HepG2 (cell line): ENCODE data around the gene NTSR2. TPM values are rescaled to one million over a fixed set of nuclear protein-coding genes. Genes with fewer than 3 reads are reported as not detected.

Experiments
- AHDC1 ChIP-seq: sonication (generic); formaldehyde crosslinking; IDR thresholded peaks from 2 replicates; pipeline ENCODE4 v1.5.1; 2020; ENCODE audit warnings: mild to moderate bottlenecking, missing genetic modification reagents, borderline replicate concordance
- HOXD1 ChIP-seq: sonication (generic); formaldehyde crosslinking; IDR thresholded peaks from 2 replicates; pipeline ENCODE4 v1.5.0; 2020; ENCODE audit warnings: missing genetic modification reagents
- KDM5A ChIP-seq: fragments of 200-600 bp; sonication (generic); IDR thresholded peaks from 2 replicates; pipeline ENCODE4 v1.7.0; 2018; ENCODE audit warnings: antibody characterized with exemption, mild to moderate bottlenecking, low read length, borderline replicate concordance
- MXD1 ChIP-seq: sonication (generic); formaldehyde crosslinking; IDR thresholded peaks from 2 replicates; pipeline ENCODE4 v1.4.0; 2020; ENCODE audit warnings: mild to moderate bottlenecking, missing genetic modification reagents
- PAWR ChIP-seq: sonication (generic); formaldehyde crosslinking; IDR thresholded peaks from 2 replicates; pipeline ENCODE4 v1.4.0; 2020; ENCODE audit warnings: missing genetic modification reagents, mild to moderate bottlenecking, borderline replicate concordance
- RAD51 ChIP-seq: fragments of 450-650 bp; IDR thresholded peaks from 2 replicates; pipeline ENCODE4 v1.6.1; 2016; ENCODE audit warnings: borderline replicate concordance
- RELA ChIP-seq: sonication (generic); formaldehyde crosslinking; IDR thresholded peaks from 2 replicates; pipeline ENCODE4 v1.4.0; 2020; ENCODE audit warnings: missing genetic modification reagents
- RFX5 ChIP-seq: IDR thresholded peaks from 2 replicates; pipeline ENCODE4 v1.6.1; 2011; ENCODE audit warnings: low read depth, low read length, improper control_type of control experiment
- SNRNP70 ChIP-seq: fragments of 200-400 bp; formaldehyde crosslinking; IDR thresholded peaks from 2 replicates; pipeline ENCODE4 v1.6.1; 2017; ENCODE audit warnings: mild to moderate bottlenecking, low read depth, low read length, moderate library complexity
- THAP9 ChIP-seq: sonication (generic); formaldehyde crosslinking; IDR thresholded peaks from 2 replicates; pipeline ENCODE4; 2020; ENCODE audit warnings: missing genetic modification reagents, mild to moderate bottlenecking, borderline replicate concordance
- ZKSCAN5 ChIP-seq: sonication (generic); formaldehyde crosslinking; IDR thresholded peaks from 2 replicates; pipeline ENCODE4 v1.5.1; 2020; ENCODE audit warnings: mild to moderate bottlenecking, missing genetic modification reagents
- ZNF138 ChIP-seq: sonication (generic); formaldehyde crosslinking; IDR thresholded peaks from 2 replicates; pipeline ENCODE4 v1.5.0; 2020; ENCODE audit warnings: mild to moderate bottlenecking, low read depth, missing genetic modification reagents
- ZNF251 ChIP-seq: sonication (generic); formaldehyde crosslinking; IDR thresholded peaks from 2 replicates; pipeline ENCODE4 v1.9.0; 2021; ENCODE audit warnings: mild to moderate bottlenecking, missing genetic modification reagents
- ZNF329 ChIP-seq: sonication (generic); formaldehyde crosslinking; IDR thresholded peaks from 2 replicates; pipeline ENCODE4 v1.9.0; 2021; ENCODE audit warnings: low read depth, mild to moderate bottlenecking, missing genetic modification reagents
- ZNF431 ChIP-seq: sonication (generic); formaldehyde crosslinking; IDR thresholded peaks from 2 replicates; pipeline ENCODE4 v1.9.0; 2022; ENCODE audit warnings: missing genetic modification reagents, low read depth, mild to moderate bottlenecking, borderline replicate concordance
- ZNF652 ChIP-seq: IDR thresholded peaks from 2 replicates; pipeline ENCODE4 v1.6.1; 2016; ENCODE audit warnings: low read depth, borderline replicate concordance
- ZNF703 ChIP-seq: sonication (generic); formaldehyde crosslinking; IDR thresholded peaks from 2 replicates; pipeline ENCODE4 v1.5.1; 2020; ENCODE audit warnings: missing genetic modification reagents, mild to moderate bottlenecking, moderate library complexity, borderline replicate concordance
- ZNF709 ChIP-seq: sonication (generic); formaldehyde crosslinking; IDR thresholded peaks from 2 replicates; pipeline ENCODE4 v1.5.0; 2020; ENCODE audit warnings: mild to moderate bottlenecking, missing genetic modification reagents
- ZNF773 ChIP-seq: sonication (generic); formaldehyde crosslinking; IDR thresholded peaks from 2 replicates; pipeline ENCODE4 v1.4.0; 2020; ENCODE audit warnings: missing genetic modification reagents, borderline replicate concordance
- ZNF891 ChIP-seq: sonication (generic); formaldehyde crosslinking; IDR thresholded peaks from 2 replicates; pipeline ENCODE4 v1.5.0; 2020; ENCODE audit warnings: mild to moderate bottlenecking, missing genetic modification reagents
- ZSCAN25 ChIP-seq: sonication (generic); formaldehyde crosslinking; IDR thresholded peaks from 2 replicates; pipeline ENCODE4 v1.8.0; 2022; ENCODE audit warnings: mild to moderate bottlenecking, missing genetic modification reagents
- polyA plus RNA-seq, 8 experiments: library from polyadenylated mRNA; depleted of rRNA in 3 of 8; stranded (reverse) in 7 of 8; unstranded in 1 of 8; fragments of >200 nt; fragmentation: Illumina TruSeq in 4 of 8; extraction: Trizol in 4 of 8; gene quantifications; 2 replicates each; pipeline versions ENCODE4 v1.2.1 to v1.2.3, GENCODE V29; 2011 to 2016; ENCODE audit warnings: low read depth in 4 of 8, missing spikeins in 1 of 8, mixed read lengths in 1 of 8; ENCODE audit not compliant: insufficient read depth in 1 of 8
- total RNA-seq, 5 experiments: library from RNA; depleted of rRNA; stranded (reverse); fragments of >200 nt; fragmentation: Illumina TruSeq; extraction: Trizol; gene quantifications; 2 replicates each; pipeline ENCODE4 v1.2.3, GENCODE V29; 2016; ENCODE audit warnings: low read depth in 1 of 5

The NTSR2 gene
- total and polyA plus RNA-seq, 2 of the 13 experiments (the other 11 are each of a cell fraction or from before 2014, with no cell fraction given): not detected

- peak; percentile 70; the same call in 1 of the 2 replicates for TF ChIP-seq AHDC1 (CRISPR knock-in tag)
- TF ChIP-seq ZSCAN25 (CRISPR knock-in tag): peak; percentile 88; the same call in 1 of the 2 replicates
- peak; percentile 100 for TF ChIP-seq ZNF138
- TF ChIP-seq ZNF431: peak; percentile 99
- peak; percentile 100 for TF ChIP-seq ZNF891
- 0 out of 2 replicates have a peak, but pooled peaks have one; percentile 19 for TF ChIP-seq ZNF652 (CRISPR knock-in tag)
- peak; percentile 98 for TF ChIP-seq HOXD1 (CRISPR knock-in tag)
- peak; percentile 96 for TF ChIP-seq ZNF703 (CRISPR knock-in tag)
- TF ChIP-seq KDM5A: no peak
- peak; percentile 100 for TF ChIP-seq ZNF709
- no peak for TF ChIP-seq RFX5
- peak; percentile 99 for TF ChIP-seq MXD1 (CRISPR knock-in tag)
- TF ChIP-seq SNRNP70: no peak
- peak; percentile 97 for TF ChIP-seq ZNF329 (CRISPR knock-in tag)
- TF ChIP-seq PAWR (CRISPR knock-in tag): peak; percentile 84; the same call in 1 of the 2 replicates
- TF ChIP-seq ZKSCAN5 (CRISPR knock-in tag): no peak
- no peak for TF ChIP-seq RAD51
- peak; percentile 73; the same call in 1 of the 2 replicates for TF ChIP-seq ZNF251 (CRISPR knock-in tag)
- peak; percentile 99 for TF ChIP-seq ZNF773
- peak; percentile 94 for TF ChIP-seq RELA (CRISPR knock-in tag)
- TF ChIP-seq THAP9 (CRISPR knock-in tag): peak; percentile 49; the same call in 1 of the 2 replicates
Observed at GRCh38 chr2:11669454-11670291, at the start of gene NTSR2 (continued).
